NCI-H1105 treated with DMSO at 0.1 percent for 48 hours (cell line): ENCODE results near the gene FOXN1.
"Not testable (repeated sequence)": the region's sequence is repeated elsewhere in the genome, so short reads cannot be mapped to it uniquely, and the experiment has no call there.

Experiments
- DNase-seq: peaks from one replicate; lab custom pipeline; 2025; lab: John Stamatoyannopoulos, UW

FOXN1 gene

GRCh38 chr17:28505986-28506665 lies at the start of gene FOXN1:
FOXN1 (plus strand) TSS chr17:28506348; CDS start chr17:28523970, 17,622 bp downstream.
- no peak for DNase-seq

- no peak for DNase-seq
Measured at GRCh38 chr17:28457890-28458289, 48.3 kb upstream of the FOXN1 start.

DNA sequence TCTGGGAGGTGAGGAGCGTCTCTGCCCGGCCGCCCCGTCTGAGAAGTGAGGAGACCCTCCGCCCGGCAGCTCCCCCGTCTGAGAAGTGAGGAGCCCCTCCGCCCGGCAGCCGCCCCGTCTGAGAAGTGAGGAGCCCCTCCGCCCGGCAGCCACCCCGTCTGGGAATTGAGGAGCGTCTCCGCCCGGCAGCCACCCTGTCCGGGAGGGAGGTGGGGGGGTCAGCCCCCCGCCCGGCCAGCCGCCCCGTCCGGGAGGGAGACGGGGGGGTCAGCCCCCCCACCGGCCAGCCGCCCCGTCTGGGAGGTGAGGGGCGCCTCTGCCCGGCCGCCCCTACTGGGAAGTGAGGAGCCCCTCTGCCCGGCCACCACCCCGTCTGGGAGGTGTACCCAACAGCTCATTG lies 47.3 kb upstream of the FOXN1 start:
- not testable (repeated sequence) for DNase-seq

DNA sequence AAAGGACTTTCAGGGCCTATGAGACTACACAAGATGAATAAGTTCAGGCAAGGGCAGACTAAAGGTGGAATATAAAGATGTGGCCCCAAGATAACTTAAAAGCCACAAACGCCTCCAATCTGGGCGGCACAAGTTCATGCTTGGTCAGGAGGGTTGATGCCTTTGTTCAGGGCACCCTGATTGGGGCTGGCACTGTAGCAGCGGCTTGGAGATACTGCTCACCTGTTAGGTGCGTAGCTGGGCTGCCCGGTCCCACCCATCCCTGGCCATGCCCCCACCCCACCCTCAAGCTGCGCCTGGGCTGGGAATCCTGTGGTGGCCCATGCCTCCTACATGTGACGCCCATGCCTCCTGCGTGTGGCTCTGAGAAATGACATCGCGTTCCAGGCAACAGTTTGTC lies 45.2 kb upstream of the FOXN1 start:
- no peak for DNase-seq

GRCh38 chr17:28466001-28466400 lies 40.1 kb upstream of the FOXN1 start:
- DNase-seq = no peak

DNA sequence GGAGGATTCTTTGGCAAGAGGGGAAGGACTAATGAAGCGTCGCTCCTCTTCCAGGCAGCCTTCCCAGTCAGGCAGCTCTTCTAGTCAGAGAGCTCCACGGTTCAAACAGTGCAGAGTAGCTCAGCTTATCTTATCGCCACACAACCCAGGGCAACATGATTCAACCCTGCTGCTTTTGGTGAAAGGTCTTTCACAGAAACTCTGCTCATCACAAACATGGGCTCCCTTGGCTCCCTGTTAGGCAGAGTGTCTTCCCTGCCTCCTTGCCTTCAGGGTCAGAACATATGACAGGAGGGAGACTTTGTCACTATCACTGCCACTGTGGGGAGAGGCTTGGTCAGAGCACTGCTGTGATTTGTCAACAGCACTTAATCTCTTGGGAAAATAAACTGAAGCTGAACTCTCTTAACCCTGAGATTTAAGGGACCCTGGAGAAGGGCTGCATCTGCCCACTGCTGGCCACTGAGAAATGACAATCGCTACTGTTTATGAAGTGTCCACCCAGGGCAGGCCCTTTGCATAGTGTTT lies 39.6 kb upstream of the FOXN1 start:
- DNase-seq = no peak

DNA sequence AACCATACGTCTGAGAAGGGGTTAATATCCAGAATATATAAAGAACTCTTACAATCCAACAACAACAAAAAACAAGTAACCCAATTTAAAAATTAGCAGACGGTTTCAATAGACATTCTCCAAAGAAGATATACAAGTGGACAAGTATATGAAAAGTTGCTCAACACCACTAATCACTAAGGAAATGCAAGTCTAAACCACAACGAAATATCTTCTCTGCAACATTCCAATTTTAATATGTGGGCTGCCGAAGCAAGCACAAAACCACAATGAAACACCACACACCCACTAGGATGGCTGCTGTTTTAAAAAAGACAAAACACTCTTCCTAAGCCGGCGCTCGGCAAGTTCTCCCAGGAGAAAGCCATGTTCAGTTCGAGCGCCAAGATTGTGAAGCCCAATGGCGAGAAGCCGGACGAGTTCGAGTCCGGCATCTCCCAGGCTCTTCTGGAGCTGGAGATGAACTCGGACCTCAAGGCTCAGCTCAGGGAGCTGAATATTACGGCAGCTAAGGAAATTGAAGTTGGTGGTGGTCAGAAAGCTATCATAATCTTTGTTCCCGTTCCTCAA lies 38.6 kb upstream of the FOXN1 start:
- DNase-seq = no peak

GRCh38 chr17:28468033-28468735 lies 38.0 kb upstream of the FOXN1 start:
- DNase-seq = not testable (repeated sequence)

DNA sequence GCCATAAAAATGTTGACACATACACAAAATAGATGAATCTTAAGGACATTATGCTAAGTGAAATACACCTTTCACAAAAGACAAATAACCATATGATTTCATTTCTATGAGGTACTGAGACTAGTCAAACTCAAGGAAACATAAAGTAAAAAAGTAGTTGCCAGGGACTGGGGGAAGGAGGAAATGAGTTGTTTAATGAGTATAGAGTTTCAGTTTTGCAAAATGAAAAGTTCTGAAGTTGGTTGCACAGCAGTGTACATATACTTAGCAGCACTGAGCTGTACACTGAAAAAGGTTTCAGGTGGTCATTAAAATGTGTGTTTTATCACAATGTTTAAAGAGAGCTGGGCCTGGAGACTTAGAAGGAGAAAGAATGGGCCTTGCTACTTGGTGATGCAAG lies 37.4 kb upstream of the FOXN1 start:
- DNase-seq = no peak

DNA sequence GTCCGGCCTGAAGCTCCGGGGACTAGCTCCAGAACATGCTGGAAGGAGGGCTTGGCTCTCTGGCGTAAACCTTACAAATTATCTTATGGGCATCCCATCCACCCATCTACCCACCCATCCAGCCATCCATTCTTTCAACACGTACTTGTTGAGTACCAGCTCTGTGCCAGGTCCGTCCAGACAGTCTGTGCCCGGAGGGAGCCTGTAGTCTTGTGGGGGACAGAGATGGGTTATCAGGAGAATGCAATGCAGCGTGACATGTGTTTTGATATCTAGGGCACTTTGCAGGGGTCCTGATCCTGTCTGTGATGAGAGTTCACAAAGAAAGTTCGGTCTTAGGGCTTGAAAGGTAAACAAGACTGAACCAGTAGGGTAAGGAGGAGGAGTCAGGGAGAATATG lies 36.8 kb upstream of the FOXN1 start:
- no peak for DNase-seq

- no peak for DNase-seq
Measured at GRCh38 chr17:28470266-28470913, 35.8 kb upstream of the FOXN1 start.

- DNase-seq = no peak
Measured at GRCh38 chr17:28470914-28471366, 35.2 kb upstream of the FOXN1 start.

GRCh38 chr17:28471531-28472342 lies 34.4 kb upstream of the FOXN1 start:
- DNase-seq = no peak

DNA sequence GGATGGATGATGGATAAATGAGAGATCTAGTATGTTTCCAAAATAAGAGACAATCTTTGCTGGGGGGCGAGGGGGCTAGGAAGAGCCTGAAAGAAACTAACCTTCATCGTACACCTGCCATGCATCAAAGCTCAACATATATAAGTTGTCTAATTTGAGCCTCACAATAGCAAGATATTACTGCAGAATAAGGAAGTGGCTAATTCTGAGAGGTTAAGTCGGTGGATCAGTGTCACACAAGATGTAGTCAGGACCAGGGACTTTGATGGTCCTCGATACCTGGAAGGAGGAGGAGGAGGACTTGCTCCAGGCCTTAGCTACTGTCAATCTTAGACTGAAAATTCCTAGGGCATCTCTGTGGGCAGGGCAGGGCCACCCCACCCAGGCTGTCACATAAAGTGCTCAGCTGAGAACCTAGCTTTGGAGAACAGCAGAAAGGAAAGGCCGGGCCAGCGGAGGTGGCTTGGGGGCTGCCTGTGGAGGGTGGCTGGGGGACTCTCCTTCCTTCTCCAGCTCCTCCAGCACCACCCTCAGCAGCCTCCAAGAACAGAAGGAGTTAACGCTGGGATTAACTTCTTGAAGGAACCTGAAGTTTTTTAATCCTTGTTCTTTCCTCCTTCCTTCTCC lies 33.2 kb upstream of the FOXN1 start:
- no peak for DNase-seq

- no peak for DNase-seq
Measured at GRCh38 chr17:28473542-28473941, 32.6 kb upstream of the FOXN1 start, which contains the start of gene SLC13A2. SLC13A2 (plus strand) TSS chr17:28473644; CDS start chr17:28473713, 69 bp downstream.

- no peak for DNase-seq
Measured at GRCh38 chr17:28474111-28474531, 32.0 kb upstream of the FOXN1 start.

DNA sequence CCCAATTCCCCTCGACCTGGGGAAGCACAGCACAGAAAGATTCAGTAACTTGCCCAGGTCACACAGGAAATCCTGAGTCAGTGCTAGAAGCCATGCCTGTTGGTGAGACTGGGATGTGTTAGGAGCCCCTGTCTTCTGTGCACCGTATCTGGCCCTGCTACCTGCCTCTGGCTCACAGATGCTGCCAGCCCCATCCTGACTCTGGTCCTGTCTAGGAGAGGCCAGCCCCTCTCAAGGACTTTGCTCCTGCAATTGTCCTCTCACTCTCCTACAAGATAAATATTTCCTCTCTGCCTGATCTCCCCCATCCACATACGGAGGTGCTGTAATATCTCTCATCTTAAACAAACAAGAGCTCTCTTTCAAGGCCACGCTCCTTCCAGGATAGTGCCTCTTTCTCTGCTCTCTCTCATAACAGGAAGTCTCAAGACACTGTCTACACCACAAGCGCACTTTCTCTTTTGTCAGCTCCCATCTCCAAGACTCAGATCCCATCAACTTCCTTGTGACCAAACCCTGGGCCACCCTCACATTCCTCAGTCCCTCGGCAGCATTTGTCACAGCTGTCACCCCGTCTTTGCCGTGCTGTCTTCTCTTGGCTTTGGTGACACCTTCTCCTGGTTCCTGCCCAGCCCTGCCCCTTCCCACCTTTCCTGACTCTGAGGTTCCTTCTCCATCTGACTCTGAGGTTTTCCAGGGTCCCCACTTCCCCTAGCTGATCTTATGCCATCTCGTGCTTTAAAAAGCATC lies 30.8 kb upstream of the FOXN1 start:
- DNase-seq = no peak

DNA sequence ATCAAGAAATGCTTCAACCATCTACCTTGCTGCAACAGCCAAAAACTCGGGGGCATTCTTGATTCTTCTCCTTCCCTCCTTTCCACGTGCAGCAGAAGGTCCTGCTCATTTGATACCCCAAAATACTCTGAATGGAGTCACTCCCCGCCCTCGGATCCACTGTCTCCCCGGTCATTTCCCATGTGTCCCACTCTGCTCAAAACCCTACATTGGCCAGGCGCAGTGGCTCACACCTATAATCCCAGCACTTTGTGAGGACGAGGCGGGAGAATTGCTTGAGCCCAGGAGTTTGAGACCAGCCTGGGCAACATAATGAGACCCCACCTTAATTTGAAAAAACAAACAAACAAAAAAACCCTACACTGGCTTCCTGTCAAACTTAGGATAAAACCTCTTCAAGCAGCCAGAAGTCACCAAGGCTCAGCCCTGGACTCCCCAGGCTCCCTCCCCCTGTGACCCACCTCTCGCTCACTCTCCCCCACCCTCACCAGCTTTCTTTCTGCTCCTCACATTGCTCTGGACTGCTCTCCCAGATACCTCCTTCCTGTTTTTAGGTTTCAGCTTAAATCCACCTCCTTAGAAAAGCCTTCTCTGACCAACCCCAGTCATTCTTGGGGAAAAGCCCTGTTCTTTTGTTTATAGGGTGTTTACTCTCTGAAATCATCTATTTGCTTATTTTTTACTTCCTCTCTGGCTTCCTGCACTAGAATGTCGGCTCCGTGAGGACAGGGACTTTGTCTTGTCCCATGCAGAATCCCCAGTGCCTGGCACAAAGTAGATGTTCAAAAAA lies 29.9 kb upstream of the FOXN1 start:
- no peak for DNase-seq

GRCh38 chr17:28477928-28478327 lies 28.2 kb upstream of the FOXN1 start:
- DNase-seq = no peak
